HG02973 (cell line): ENCODE results near the gene PRKCA.

Experiments used
- ATAC-seq: cut with Tn5 transposase; IDR thresholded peaks from one replicate; pipeline ENCODE4 v1.9.1; 2021; ENCODE audit warnings: moderate library complexity; ENCODE audit not compliant: unreplicated experiment

PRKCA gene

GRCh38 chr17:66406701-66407644 is 104.6 kb downstream of the PRKCA start:
- ATAC-seq, result no peak

DNA sequence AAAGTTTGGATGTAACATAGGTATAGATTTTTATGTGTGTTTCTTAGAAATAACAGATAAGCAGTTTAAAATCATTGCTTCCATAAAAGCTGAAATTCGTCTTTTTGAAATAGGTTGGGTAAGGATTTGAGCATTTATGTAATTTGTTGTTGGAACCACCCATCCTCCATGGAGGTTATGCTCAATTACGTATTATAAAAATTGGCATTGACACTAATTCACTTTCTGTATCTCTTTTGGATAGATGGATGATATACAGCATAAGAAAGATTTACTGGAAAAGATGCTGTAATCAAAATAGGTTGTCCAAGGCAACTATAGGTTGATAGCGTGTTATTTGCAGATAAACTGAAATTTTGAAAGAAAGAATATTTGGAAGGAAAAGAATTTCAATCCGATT is 105.5 kb downstream of the PRKCA start:
- no peak for ATAC-seq

DNA sequence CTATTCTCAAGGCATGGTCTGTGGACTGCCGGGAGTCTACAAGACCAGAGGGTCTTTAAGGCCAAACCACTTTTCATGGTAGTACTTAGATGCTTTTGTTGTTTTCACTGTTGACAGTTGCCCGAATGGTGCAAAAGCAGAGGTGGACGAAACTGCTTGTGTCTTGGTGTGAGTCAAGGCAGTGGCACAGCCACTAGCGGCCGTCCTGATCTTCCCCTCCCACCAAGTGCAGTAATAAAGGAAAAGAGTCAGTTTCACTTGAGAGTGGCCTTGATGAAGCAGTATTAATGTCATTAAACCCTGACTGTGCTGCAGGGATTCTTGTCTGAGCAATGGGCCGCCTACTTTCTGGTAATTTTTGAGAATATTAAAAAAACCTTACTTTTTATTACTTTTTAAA is 109.1 kb downstream of the PRKCA start:
- no peak for ATAC-seq

GRCh38 chr17:66412857-66413558 is 110.6 kb downstream of the PRKCA start:
- no peak for ATAC-seq

DNA sequence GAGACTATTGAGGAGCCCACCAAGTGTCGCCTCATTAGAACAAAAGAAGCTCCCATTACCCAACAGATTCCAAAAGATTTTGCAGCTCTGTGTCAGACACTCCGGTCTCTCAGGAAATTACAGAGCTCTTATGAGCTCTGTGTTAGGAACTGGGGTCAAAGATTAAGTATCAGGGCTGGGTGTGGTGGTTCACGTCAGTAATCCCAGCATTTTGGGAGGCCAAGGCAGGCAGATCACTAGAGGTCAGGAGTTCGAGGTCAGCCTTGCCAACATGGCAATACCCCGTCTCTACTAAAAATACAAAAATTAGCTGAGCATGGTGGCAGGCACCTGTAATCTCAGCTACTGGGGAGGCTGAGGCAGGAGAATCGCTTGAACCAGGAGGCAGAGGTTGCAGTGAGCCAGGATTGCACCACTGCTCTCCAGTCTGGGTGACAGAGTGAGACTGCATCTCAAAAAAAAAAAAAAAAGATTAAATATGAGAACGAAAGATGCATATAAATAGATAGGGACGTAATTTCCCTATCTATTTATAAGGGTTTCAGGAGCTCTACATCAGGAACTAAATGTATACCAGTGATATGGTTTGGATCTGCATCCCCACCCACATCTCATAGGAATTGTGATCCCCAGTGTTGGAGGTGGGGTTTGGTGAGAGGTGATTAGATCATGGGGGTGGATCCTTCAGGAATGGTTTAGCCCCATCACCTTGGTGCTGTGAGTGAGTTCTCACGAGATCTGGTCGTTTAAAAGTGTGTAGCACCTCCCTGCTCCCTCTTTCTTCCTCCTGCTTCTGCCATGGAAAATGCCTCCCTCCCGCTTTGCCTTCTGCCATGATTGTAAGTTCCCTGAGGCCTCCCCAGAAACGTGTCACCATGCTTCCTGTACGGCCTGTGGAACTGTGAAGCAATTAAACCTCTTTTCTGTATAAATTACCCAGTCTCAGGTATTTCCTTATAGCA is 111.4 kb downstream of the PRKCA start:
- no peak for ATAC-seq

DNA sequence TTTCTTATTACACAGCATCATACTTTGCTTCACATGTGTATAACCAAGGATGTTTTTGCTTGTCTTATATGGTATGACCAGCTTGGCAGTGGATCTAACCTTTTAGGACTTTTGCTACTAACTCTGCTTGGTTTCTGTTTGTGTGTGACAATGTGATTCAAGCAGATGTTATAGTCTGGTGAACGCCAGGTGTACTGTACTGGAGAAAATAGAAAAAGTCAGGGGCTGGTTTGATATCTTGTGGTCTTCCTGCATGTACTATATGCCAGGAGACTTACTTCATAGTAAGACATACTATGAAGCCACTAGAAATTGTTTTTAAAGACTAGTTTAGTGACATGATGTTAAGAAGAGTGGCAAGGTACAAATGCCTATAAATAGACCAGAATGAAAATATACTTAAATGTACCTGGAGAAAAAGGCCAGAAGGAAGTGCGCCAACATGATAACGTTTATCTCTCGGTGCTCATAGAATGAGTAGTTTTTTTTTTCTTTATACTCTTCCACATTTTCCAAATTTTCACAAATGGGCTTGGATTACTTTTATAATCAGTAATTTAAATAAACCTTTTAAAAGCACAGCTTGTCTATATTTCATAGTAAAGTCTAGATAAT is 112.3 kb downstream of the PRKCA start:
- ATAC-seq, result no peak

- ATAC-seq, result no peak
These were observed 113.2 kb downstream of the PRKCA start for GRCh38 chr17:66415366-66416206.

DNA sequence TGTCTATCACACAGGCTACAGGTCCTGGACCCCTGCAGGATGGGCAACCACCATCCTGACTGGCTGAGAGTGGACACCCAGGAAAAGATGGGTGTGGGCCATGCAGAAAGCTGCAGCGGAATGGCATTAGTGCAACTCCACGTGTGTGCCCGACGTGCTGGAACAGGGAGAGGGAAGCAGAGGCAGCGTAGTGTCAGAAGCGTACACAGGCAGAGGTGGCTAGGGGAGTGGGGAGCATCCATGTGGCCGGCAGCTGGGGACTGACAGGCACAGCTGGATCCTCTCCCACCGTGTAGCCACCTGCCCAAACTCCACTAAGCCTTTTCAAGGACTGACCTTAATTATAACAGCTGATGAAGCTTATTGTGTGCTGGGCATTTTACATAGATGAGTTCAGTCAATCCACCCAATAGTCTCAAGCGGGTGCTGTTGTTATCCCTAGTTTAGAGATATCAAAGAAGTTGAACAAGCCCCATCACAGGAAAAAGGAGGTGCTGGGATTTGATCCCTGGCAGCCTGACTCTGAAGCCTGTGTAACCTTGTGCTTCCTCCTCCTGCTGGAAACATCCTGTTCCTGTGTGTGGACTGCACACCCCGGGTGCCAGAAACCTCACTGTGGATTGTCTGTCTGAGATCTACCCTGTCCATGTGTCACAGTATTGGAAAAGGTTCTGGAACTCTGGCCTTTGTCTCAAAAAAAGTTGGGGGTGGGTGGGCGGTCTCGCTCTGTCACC is 114.0 kb downstream of the PRKCA start:
- no peak for ATAC-seq

DNA sequence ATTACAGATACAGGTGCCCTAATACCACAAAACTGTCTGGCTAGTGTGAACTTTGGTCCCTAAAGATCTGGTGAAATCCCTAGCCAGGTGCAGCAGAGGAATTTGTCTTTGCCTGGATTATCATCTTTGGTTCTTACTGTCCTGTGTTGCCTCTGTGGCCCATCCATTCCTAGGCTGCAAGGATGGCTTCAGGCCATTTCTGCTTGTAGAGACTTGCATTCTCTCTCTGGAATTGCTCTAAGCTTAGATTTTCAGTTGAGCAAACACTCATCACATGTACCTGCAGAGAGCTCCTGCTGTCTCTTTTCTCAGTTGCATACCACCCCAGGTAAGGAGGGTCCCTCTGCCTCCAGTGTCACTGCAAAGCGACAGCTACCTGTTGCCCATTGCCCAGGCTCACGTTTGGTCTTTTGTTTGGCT is 114.9 kb downstream of the PRKCA start:
- ATAC-seq, result no peak

DNA sequence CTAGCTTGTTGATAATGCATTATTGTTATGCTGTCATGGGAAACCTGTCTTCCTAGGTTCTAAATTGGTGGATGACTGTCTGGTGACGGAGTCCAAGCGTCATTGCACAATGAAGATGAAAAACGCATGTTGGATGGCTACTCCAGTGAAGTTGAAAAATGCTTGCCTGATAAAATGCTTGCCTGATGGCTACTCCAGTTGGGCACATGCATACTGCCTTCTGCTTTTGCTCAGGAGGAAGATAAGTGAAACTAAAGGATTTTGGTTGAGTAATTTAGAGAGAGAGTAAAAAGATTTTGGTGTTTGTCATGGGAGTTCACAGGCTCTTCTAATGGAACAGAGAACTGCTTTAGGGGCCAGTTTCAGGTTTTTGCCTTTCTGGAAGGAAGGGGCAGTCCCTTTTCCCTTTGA is 118.6 kb downstream of the PRKCA start:
- ATAC-seq, result no peak

GRCh38 chr17:66422186-66422585 is 119.8 kb downstream of the PRKCA start:
- no peak for ATAC-seq

- ATAC-seq, result no peak
These were observed 120.9 kb downstream of the PRKCA start for GRCh38 chr17:66423056-66423955.

- no peak for ATAC-seq
These were observed 123.5 kb downstream of the PRKCA start for GRCh38 chr17:66425756-66426396.

DNA sequence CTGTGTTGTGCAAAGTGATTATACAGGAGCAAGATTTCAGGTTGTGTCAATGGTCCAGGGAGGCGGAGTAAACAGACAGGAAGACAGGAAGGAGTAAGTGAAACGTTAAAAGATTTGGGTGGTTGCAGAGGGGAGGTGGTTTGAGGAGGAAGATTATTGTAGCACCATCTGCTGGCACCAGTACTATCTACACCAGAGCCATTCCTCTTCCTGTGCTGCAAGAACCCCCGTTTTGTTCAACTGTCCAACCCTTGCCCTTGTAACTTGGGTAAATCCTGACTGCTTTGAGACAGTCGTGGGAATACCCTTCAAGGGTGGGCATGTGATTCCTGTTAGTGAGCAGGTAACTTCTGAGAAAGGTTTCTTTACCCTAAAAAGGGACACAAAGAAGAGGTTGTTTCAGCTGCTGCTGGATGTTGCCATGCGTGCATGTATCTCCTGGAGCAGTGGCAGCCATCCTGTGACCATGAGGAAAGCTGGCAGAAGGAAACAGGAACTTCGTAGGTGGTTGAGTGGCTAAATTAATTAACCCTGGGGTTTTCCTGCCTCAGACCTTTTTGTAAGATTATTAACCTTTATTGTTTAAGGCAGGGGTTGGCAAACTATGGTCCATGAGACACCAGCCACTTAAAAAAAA is 124.1 kb downstream of the PRKCA start:
- ATAC-seq, result no peak

DNA sequence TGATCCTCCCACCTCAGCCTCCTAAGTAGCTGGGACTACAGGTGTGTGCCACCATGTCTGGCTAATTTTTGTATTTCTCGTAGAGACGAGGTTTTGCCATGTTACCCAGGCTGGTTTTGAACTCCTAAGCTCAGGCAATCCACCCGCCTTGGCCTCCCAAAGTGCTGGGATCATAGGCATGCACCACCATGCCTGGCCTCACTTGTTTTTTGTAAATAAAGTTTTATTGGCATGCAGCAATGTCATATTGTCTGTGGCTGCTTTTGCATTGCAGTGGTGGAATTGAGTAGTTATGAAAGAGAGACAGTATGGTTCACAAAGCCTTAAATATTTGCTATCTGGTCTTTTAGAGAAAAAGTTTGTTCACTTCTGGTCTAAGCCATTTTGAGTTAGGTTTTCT is 124.7 kb downstream of the PRKCA start:
- no peak for ATAC-seq

GRCh38 chr17:66429680-66430079 is 127.3 kb downstream of the PRKCA start:
- ATAC-seq, result no peak
